DND-41 (cell line): Measurements from ENCODE around the gene PTPMT1.

Experiments used
- ATAC-seq: fragments of 200-7000 bp; cut with Tn5 transposase; 3 replicates; pipeline ENCODE4 v1.9.1; 2021; ENCODE audit warnings: low read depth; ENCODE audit not compliant: insufficient read depth
- DNase-seq: peaks from one replicate; pipeline ENCODE4 v3.0.0-alpha.2; 2020
- H2AFZ ChIP-seq: 2 replicates; pipeline ENCODE4 v1.6.0; 2012; ENCODE audit warnings: low read depth, low read length
- H3K27ac ChIP-seq: 2 replicates; pipeline ENCODE4 v1.5.1; 2012; ENCODE audit warnings: low read length, inconsistent platforms
- H3K27me3 ChIP-seq: fragments of 200-600 bp; sonication (generic); 2 replicates; pipeline ENCODE4 v1.6.0; 2012; ENCODE audit warnings: low read length, mild to moderate bottlenecking, inconsistent platforms; ENCODE audit not compliant: insufficient read depth, poor library complexity
- H3K36me3 ChIP-seq: 2 replicates; pipeline ENCODE4 v1.5.1; 2012; ENCODE audit warnings: low read length, inconsistent platforms; ENCODE audit not compliant: insufficient read depth
- H3K4me1 ChIP-seq: 2 replicates; pipeline ENCODE4 v1.5.1; 2012; ENCODE audit warnings: mild to moderate bottlenecking, low read length; ENCODE audit not compliant: insufficient read depth
- H3K4me2 ChIP-seq: 2 replicates; pipeline ENCODE4 v1.6.0; 2012; ENCODE audit warnings: mild to moderate bottlenecking, moderate library complexity, low read length, inconsistent platforms; ENCODE audit not compliant: insufficient read depth
- H3K4me3 ChIP-seq, 2 experiments: fragments of 200-600 bp in 1 of 2; shearing (Covaris generic) in 1 of 2; 2 replicates each; pipeline ENCODE4 v1.5.1; 2012 to 2016; ENCODE audit warnings: inconsistent platforms in 2 of 2, low read length in 2 of 2, mild to moderate bottlenecking in 2 of 2, low read depth in 1 of 2, moderate library complexity in 1 of 2
- H3K79me2 ChIP-seq: 2 replicates; pipeline ENCODE4 v1.6.0; 2012; ENCODE audit warnings: low read length, inconsistent platforms; ENCODE audit not compliant: insufficient read depth
- H3K9ac ChIP-seq: 2 replicates; pipeline ENCODE4 v1.6.0; 2012; ENCODE audit warnings: low read depth, mild to moderate bottlenecking, inconsistent platforms, low read length, moderate library complexity
- H3K9me3 ChIP-seq: 2 replicates; pipeline ENCODE4 v1.5.1; 2012; ENCODE audit warnings: low read length, moderate library complexity, mild to moderate bottlenecking, inconsistent platforms; ENCODE audit not compliant: insufficient read depth, severe bottlenecking
- H4K20me1 ChIP-seq: 2 replicates; pipeline ENCODE4 v1.6.0; 2012; ENCODE audit warnings: low read length; ENCODE audit not compliant: insufficient read depth
- CTCF ChIP-seq: IDR thresholded peaks from 2 replicates; pipeline ENCODE4 v1.5.1; 2012; ENCODE audit warnings: borderline replicate concordance, low read length, moderate library complexity, mild to moderate bottlenecking; ENCODE audit not compliant: poor library complexity, severe bottlenecking; ENCODE audit errors: extremely low read depth
- EZH2 ChIP-seq: IDR thresholded peaks from 3 replicates; pipeline ENCODE4 v1.6.1; 2012; ENCODE audit warnings: borderline replicate concordance, low read depth, mild to moderate bottlenecking, moderate library complexity, low read length, inconsistent platforms; ENCODE audit not compliant: severe bottlenecking

Gene PTPMT1

GRCh38 chr11:47551086-47551485 lies 14.3 kb upstream of the PTPMT1 start:
- DNase-seq: no peak
- no peak for ATAC-seq
- Histone ChIP-seq H3K4me1 (peaks cover 47% of the 10 kb centered on the region), H3K4me2 (peak overlapping the region; percentile 87), H3K27me3 (no peaks in the 10 kb centered on the region), H4K20me1 (peaks cover 54% of the 10 kb centered on the region), H3K36me3 (peaks cover 26% of the 10 kb centered on the region), H3K9me3 (no peaks in the 10 kb centered on the region), H3K27ac (peak overlapping the region; percentile 6; the same call in 1 of the 2 replicates), H3K9ac (peak overlapping the region; percentile 71), H3K79me2 (peaks cover 77% of the 10 kb centered on the region), H2AFZ (no peak overlapping the region), H3K4me3 (peak overlapping the region in 1 of 2 experiments; percentile 78; a peak in 3 of 4 replicates)
- TF ChIP-seq CTCF (peak; percentile 43), EZH2 (no peak)

GRCh38 chr11:47552056-47552565 lies 13.3 kb upstream of the PTPMT1 start:
- Histone ChIP-seq H3K79me2 (peaks cover 67% of the 10 kb centered on the region), H3K27ac (peak overlapping the region; percentile 79), H4K20me1 (peaks cover 45% of the 10 kb centered on the region), H3K9ac (peak overlapping the region; percentile 71), H3K9me3 (no peaks in the 10 kb centered on the region), H2AFZ (peak overlapping the region; percentile 56), H3K4me3 (peak overlapping the region; percentile 78 to 79), H3K4me1 (peaks cover 47% of the 10 kb centered on the region), H3K36me3 (peaks cover 25% of the 10 kb centered on the region), H3K4me2 (peak overlapping the region; percentile 87), H3K27me3 (no peaks in the 10 kb centered on the region)
- DNase-seq: peak; percentile 51
- peak; percentile 8 for ATAC-seq
- TF ChIP-seq CTCF (no peak), EZH2 (no peak)

- H2AFZ ChIP-seq: peak within 1 kb of the TSS; percentile 100
- peaks cover 38% of the 10 kb centered on the region for H4K20me1 ChIP-seq
- no peak for TF ChIP-seq EZH2
- TF ChIP-seq CTCF: peak; percentile 95
- DNase-seq (peak; percentile 94), ATAC-seq (peak; percentile 92)
- H3K36me3 ChIP-seq: peaks cover 20% of the 10 kb centered on the region
- peak within 1 kb of the TSS; percentile 71 for H3K9ac ChIP-seq
- H3K4me1 ChIP-seq: peaks cover 47% of the 10 kb centered on the region
- H3K4me2 ChIP-seq: peak within 1 kb of the TSS; percentile 97
- H3K27me3 ChIP-seq: no peaks in the 10 kb centered on the region
- peak within 1 kb of the TSS; percentile 89 for H3K27ac ChIP-seq
- H3K4me3 ChIP-seq: peak within 1 kb of the TSS; percentile 78 to 79
- no peaks in the 10 kb centered on the region for H3K9me3 ChIP-seq
- H3K79me2 ChIP-seq: peaks cover 60% of the 10 kb centered on the region
Measured at GRCh38 chr11:47552566-47553405, 12.6 kb upstream of the PTPMT1 start, which contains the start of gene CELF1. Gene CELF1, minus strand, starts transcription at chr11:47553132. Its CDS starts 53,609 bp downstream, at chr11:47499523.
